ENCODE data around the gene EPHA8.

- TF ChIP-seq CTCF (IDR thresholded peaks at IDR 0.05) = no peak
- TF ChIP-seq EZH2 (IDR thresholded peaks at IDR 0.05; ENCODE audit: borderline replicate concordance, insufficient read depth, low read depth, low read length, poor library complexity, severe bottlenecking) = no peak
Observed at GRCh38 chr1:22545141-22545540, 18.1 kb upstream of the EPHA8 start.
